Neutrophil (primary cell): ENCODE data around the gene PDIA5.

ENCODE experiments used
- H3K27ac ChIP-seq: fragments of 200-600 bp; sonication (generic); 2 replicates; pipeline ENCODE4 v1.5.1; 2016; ENCODE audit warnings: mild to moderate bottlenecking, moderate library complexity
- H3K27me3 ChIP-seq: fragments of 200-600 bp; sonication (generic); 2 replicates; pipeline ENCODE4 v1.6.0; 2016; ENCODE audit warnings: mild to moderate bottlenecking
- H3K36me3 ChIP-seq: fragments of 200-600 bp; sonication (generic); 2 replicates; pipeline ENCODE4 v1.5.1; 2017
- H3K4me1 ChIP-seq, 2 experiments: fragments of 200-600 bp in 1 of 2; sonication (generic) in 1 of 2; 1 replicate in 1 of 2; 2 replicates in 1 of 2; pipeline versions ENCODE4 v1.5.1 to v1.6.1; 2013 to 2016; ENCODE audit warnings: low read depth in 1 of 2, low read length in 1 of 2, mild to moderate bottlenecking in 1 of 2, moderate library complexity in 1 of 2; ENCODE audit not compliant: control insufficient read depth in 1 of 2, insufficient read depth in 1 of 2
- H3K4me3 ChIP-seq, 2 experiments: fragments of 200-600 bp in 1 of 2; sonication (generic) in 1 of 2; 1 replicate in 1 of 2; 2 replicates in 1 of 2; pipeline ENCODE4 v1.5.1; 2013 to 2016; ENCODE audit warnings: low read depth in 1 of 2, low read length in 1 of 2, mild to moderate bottlenecking in 1 of 2, moderate library complexity in 1 of 2
- H3K9me3 ChIP-seq: fragments of 200-600 bp; sonication (generic); 2 replicates; pipeline ENCODE4 v1.5.1; 2016
- CTCF ChIP-seq: fragments of 200-600 bp; sonication (generic); IDR thresholded peaks from 2 replicates; pipeline ENCODE4 v1.5.1; 2016; ENCODE audit warnings: antibody characterized with exemption

The PDIA5 gene

GRCh38 chr3:123129092-123129491 is 62.3 kb downstream of the PDIA5 start:
- H3K27me3 ChIP-seq: no peaks in the 10 kb centered on the region
- no peak overlapping the region for H3K4me3 ChIP-seq
- no peaks in the 10 kb centered on the region for H3K9me3 ChIP-seq
- no peak overlapping the region for H3K27ac ChIP-seq
- no peak for TF ChIP-seq CTCF
- no peaks in the 10 kb centered on the region for H3K36me3 ChIP-seq
- no peaks in the 10 kb centered on the region for H3K4me1 ChIP-seq

DNA sequence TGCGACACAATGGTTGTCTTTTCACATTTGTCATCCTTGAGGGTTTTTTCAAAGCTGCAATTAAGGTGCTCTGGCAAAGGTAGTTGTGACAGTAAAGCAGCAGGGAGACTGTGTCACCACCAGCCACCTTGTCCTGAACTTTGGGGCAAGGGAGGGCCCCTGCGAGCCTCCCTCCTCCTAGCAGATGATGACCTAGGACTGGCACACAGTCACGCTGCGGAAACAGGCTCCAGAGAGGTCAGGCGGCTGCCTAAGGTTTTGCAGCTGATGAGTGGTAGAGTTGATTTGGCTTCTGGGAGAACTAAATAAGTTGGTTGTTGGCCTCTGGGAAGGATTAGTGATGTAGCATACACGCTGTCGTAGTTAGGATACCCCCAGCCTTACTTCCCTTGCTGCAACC is 62.7 kb downstream of the PDIA5 start:
- H3K36me3 ChIP-seq: no peaks in the 10 kb centered on the region
- no peaks in the 10 kb centered on the region for H3K4me1 ChIP-seq
- TF ChIP-seq CTCF: no peak
- H3K27me3 ChIP-seq: no peaks in the 10 kb centered on the region
- H3K27ac ChIP-seq: no peak overlapping the region
- no peaks in the 10 kb centered on the region for H3K9me3 ChIP-seq
- H3K4me3 ChIP-seq: no peak overlapping the region

GRCh38 chr3:123130079-123130750 is 63.4 kb downstream of the PDIA5 start:
- H3K36me3 ChIP-seq: no peaks in the 10 kb centered on the region
- no peaks in the 10 kb centered on the region for H3K4me1 ChIP-seq
- TF ChIP-seq CTCF: no peak
- H3K4me3 ChIP-seq: no peak overlapping the region
- H3K27me3 ChIP-seq: no peaks in the 10 kb centered on the region
- no peaks in the 10 kb centered on the region for H3K9me3 ChIP-seq
- no peak overlapping the region for H3K27ac ChIP-seq

DNA sequence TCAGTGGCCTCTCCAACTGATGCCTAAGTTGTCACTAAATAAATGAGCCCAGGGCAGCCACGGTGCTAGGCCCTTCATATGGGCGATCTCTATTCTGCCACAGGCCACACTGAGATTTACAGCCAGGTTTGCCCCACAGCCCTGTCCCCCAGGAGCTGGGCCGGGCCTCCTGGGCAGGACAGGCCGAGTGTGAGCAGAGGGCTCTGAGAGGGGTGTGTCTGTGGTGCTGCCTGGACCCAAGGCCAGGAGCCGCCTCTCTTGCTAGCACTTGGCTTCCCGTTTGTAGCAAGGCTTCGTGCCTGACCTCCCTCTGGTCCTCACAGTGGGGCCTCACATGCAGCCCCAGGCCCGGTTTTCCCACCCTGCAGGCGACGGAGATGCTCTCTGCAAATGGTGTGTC is 67.8 kb downstream of the PDIA5 start:
- Histone ChIP-seq H3K4me1 (no peaks in the 10 kb centered on the region), H3K27me3 (no peaks in the 10 kb centered on the region), H3K27ac (no peak overlapping the region), H3K4me3 (no peak overlapping the region), H3K9me3 (no peaks in the 10 kb centered on the region), H3K36me3 (no peaks in the 10 kb centered on the region)
- TF ChIP-seq CTCF: no peak

GRCh38 chr3:123137001-123137400 is 70.2 kb downstream of the PDIA5 start:
- no peaks in the 10 kb centered on the region for H3K9me3 ChIP-seq
- no peak for TF ChIP-seq CTCF
- H3K27me3 ChIP-seq: no peaks in the 10 kb centered on the region
- H3K4me3 ChIP-seq: no peak overlapping the region
- no peak overlapping the region for H3K27ac ChIP-seq
- H3K36me3 ChIP-seq: no peaks in the 10 kb centered on the region
- no peaks in the 10 kb centered on the region for H3K4me1 ChIP-seq
